HG02642 (cell line): Measurements from ENCODE around the gene CLCA1.

ENCODE experiments used
- ATAC-seq: cut with Tn5 transposase; IDR thresholded peaks from one replicate; pipeline ENCODE4 v1.9.1; 2021; ENCODE audit warnings: mild to moderate bottlenecking; ENCODE audit not compliant: unreplicated experiment, poor library complexity

CLCA1 gene

DNA sequence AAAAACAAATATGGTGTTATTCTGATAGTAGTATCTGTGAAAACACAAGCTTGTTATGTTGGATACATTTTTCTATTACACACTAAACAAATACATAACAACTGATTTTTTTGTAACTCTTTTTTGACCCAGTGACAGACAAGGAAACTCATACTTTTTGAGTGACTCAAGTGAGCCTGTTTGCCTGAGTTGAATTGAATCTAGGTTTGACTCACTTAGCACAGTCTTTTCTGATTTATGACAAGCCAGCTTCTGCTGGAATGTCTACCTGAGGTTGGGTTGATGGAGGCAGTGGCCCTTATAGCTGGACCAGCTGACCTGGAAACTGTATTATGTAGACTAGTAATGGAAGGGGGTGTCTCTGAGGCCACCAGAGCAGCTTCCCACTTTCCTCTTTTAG lies 73.9 kb downstream of the CLCA1 start:
- no peak for ATAC-seq

DNA sequence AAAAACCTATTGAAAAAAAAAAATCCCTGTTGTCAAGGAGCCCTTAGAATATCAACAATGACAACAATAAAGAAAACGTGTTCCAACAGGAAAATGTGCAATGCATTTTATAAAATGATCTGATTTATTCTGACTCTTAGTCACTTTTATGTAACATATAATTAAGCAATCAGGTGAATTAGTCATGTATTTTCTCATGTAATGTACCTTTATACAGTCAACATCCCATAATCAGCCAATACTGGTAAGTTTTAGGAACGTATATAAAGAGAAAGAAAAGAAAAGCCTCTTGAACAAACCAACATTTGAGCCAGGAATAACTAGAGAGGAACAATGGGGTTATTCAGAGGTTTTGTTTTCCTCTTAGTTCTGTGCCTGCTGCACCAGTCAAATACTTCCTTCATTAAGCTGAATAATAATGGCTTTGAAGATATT lies 78.1 kb downstream of the CLCA1 start, which contains the start of gene CLCA4:
TSS of gene CLCA4 (plus strand) at position 292 of the 435 bp plus-strand sequence. CDS start at position 334, 42 bp downstream.
- ATAC-seq, result no peak

GRCh38 chr1:86548839-86549238 lies 80.1 kb downstream of the CLCA1 start:
- no peak for ATAC-seq
